H1 (cell line): Measurements from ENCODE around the gene UGT2B7. TPM values are rescaled to one million over a fixed set of nuclear protein-coding genes. Genes with fewer than 3 reads are reported as not detected.

Experiments
- CTCF ChIA-PET: fragments of 300-600 bp; sonication (Branson Sonifier 250); formaldehyde crosslinking; loops from one replicate; lab custom pipeline; 2021; ENCODE audit not compliant: partially characterized antibody; lab: Charles Lee
- POLR2A ChIA-PET: fragments of 300-600 bp; sonication (Branson Sonifier 250); formaldehyde crosslinking; loops from one replicate; lab custom pipeline; 2021; ENCODE audit warnings: inconsistent platforms; ENCODE audit not compliant: partially characterized antibody; lab: Charles Lee
- DNase-seq, 2 experiments: peaks; one replicate each; pipeline versions ENCODE4 v3.0.0 to v3.0.0-alpha.2; 2010 to 2022; ENCODE audit warnings: low spot score in 2 of 2, low read depth in 1 of 2, mixed read lengths in 1 of 2
- FAIRE-seq: peaks from 2 replicates; lab custom pipeline; 2011; peaks lifted over from hg19 to GRCh38; lab: Jason Lieb, UNC
- H2AFZ ChIP-seq: 2 replicates; pipeline ENCODE4 v1.8.1; 2012; ENCODE audit warnings: low read length, inconsistent platforms
- H2AK5ac ChIP-seq: 2 replicates; pipeline ENCODE4 v1.6.1; 2013; ENCODE audit warnings: low read depth, low read length
- H2BK120ac ChIP-seq: replicated peaks from 2 replicates; pipeline ENCODE3; 2013; ENCODE audit warnings: low read depth, low read length, inconsistent platforms
- H2BK12ac ChIP-seq: 2 replicates; pipeline ENCODE4 v1.6.1; 2013; ENCODE audit warnings: low read depth, low read length
- H2BK15ac ChIP-seq: 2 replicates; pipeline ENCODE4 v1.6.1; 2013; ENCODE audit warnings: low read length
- H2BK20ac ChIP-seq: 2 replicates; pipeline ENCODE4 v1.6.1; 2013; ENCODE audit warnings: low read length
- H2BK5ac ChIP-seq: 2 replicates; pipeline ENCODE4 v1.6.1; 2013; ENCODE audit warnings: low read depth, low read length
- H3K14ac ChIP-seq: 2 replicates; pipeline ENCODE4 v1.6.1; 2013; ENCODE audit warnings: inconsistent platforms; ENCODE audit not compliant: insufficient read length
- H3K18ac ChIP-seq: 2 replicates; pipeline ENCODE4 v1.6.1; 2013; ENCODE audit warnings: low read length; ENCODE audit errors: extremely low read depth
- H3K23ac ChIP-seq: 2 replicates; pipeline ENCODE4 v1.6.1; 2013; ENCODE audit warnings: inconsistent platforms; ENCODE audit not compliant: insufficient read length
- H3K23me2 ChIP-seq: 2 replicates; pipeline ENCODE4 v1.6.1; 2013; ENCODE audit warnings: low read depth, low read length
- H3K27ac ChIP-seq: 2 replicates; pipeline ENCODE4 v1.6.1; 2011; ENCODE audit warnings: low read depth, low read length, inconsistent platforms
- H3K27me3 ChIP-seq, 4 experiments: replicated peaks in 1 of 4; 1 replicate in 1 of 4; 2 replicates in 3 of 4; pipeline versions ENCODE4 v1.6.1 to v1.8.1; 2011 to 2013; ENCODE audit warnings: low read length in 3 of 4, mild to moderate bottlenecking in 3 of 4, inconsistent platforms in 2 of 4, mixed read lengths in 2 of 4, moderate library complexity in 1 of 4; ENCODE audit not compliant: control insufficient read depth in 3 of 4, insufficient read depth in 3 of 4; ENCODE audit errors: extremely low read depth in 1 of 4
- H3K36me3 ChIP-seq, 4 experiments: 2 replicates each; pipeline versions ENCODE4 v1.6.1 to v1.8.1; 2011 to 2013; ENCODE audit warnings: mild to moderate bottlenecking in 4 of 4, low read length in 3 of 4, moderate library complexity in 2 of 4, control low read depth in 1 of 4, inconsistent platforms in 1 of 4; ENCODE audit not compliant: insufficient read depth in 4 of 4, control insufficient read depth in 2 of 4
- H3K4ac ChIP-seq: replicated peaks from 2 replicates; pipeline ENCODE3; 2013; ENCODE audit warnings: low read length, low read depth, mixed read lengths, inconsistent platforms; ENCODE audit not compliant: insufficient read length
- H3K4me1 ChIP-seq, 4 experiments: replicated peaks in 1 of 4; 1 replicate in 1 of 4; 2 replicates in 3 of 4; pipeline versions ENCODE4 v1.6.1 to v1.8.1; 2011 to 2013; ENCODE audit warnings: low read length in 3 of 4, inconsistent platforms in 2 of 4, mixed read lengths in 1 of 4; ENCODE audit not compliant: insufficient read depth in 4 of 4, control insufficient read depth in 3 of 4
- H3K4me2 ChIP-seq, 2 experiments: 2 replicates each; pipeline versions ENCODE4 v1.6.1 to v1.8.1; 2011 to 2013; ENCODE audit warnings: low read depth in 2 of 2, low read length in 2 of 2, control low read depth in 1 of 2, inconsistent platforms in 1 of 2, mild to moderate bottlenecking in 1 of 2; ENCODE audit not compliant: insufficient read depth in 1 of 2
- H3K4me3 ChIP-seq, 4 experiments: fragments of 200-600, 300-600 bp in 1 of 4; sonication (generic), shearing (Covaris generic), sonication (Bioruptor Twin) in 1 of 4; 2 replicates each; pipeline versions ENCODE4 v1.5.1 to v1.8.1; 2011 to 2016; ENCODE audit warnings: low read length in 4 of 4, low read depth in 3 of 4, control low read depth in 2 of 4, inconsistent platforms in 2 of 4, mild to moderate bottlenecking in 2 of 4, mixed read lengths in 1 of 4, moderate library complexity in 1 of 4; ENCODE audit not compliant: insufficient read depth in 2 of 4; ENCODE audit errors: extremely low read depth in 1 of 4
- H3K56ac ChIP-seq: replicated peaks from 2 replicates; pipeline ENCODE3; 2013; ENCODE audit warnings: low read depth, mild to moderate bottlenecking, mixed read lengths, low read length, inconsistent platforms; ENCODE audit not compliant: insufficient read length
- H3K79me1 ChIP-seq: 2 replicates; pipeline ENCODE4 v1.6.1; 2013; ENCODE audit warnings: low read depth, low read length, control low read depth
- H3K79me2 ChIP-seq, 2 experiments: 2 replicates each; pipeline versions ENCODE4 v1.6.1 to v1.8.1; 2012 to 2013; ENCODE audit warnings: low read length in 2 of 2, mild to moderate bottlenecking in 2 of 2, inconsistent platforms in 1 of 2; ENCODE audit not compliant: insufficient read depth in 2 of 2, control insufficient read depth in 1 of 2
- H3K9ac ChIP-seq, 4 experiments: replicated peaks in 1 of 4; 1 replicate in 1 of 4; 2 replicates in 3 of 4; pipeline versions ENCODE4 v1.6.1 to v1.8.1; 2011 to 2013; ENCODE audit warnings: low read depth in 3 of 4, low read length in 3 of 4, control low read depth in 2 of 4, mild to moderate bottlenecking in 2 of 4, moderate library complexity in 2 of 4, inconsistent platforms in 1 of 4; ENCODE audit errors: extremely low read depth in 1 of 4
- H3K9me3 ChIP-seq, 2 experiments: 2 replicates each; pipeline versions ENCODE4 v1.6.1 to v1.8.1; 2012 to 2013; ENCODE audit warnings: mild to moderate bottlenecking in 2 of 2, moderate library complexity in 2 of 2, control low read depth in 1 of 2, inconsistent platforms in 1 of 2, low read depth in 1 of 2, low read length in 1 of 2, mixed read lengths in 1 of 2; ENCODE audit not compliant: insufficient read depth in 2 of 2
- H4K20me1 ChIP-seq, 2 experiments: replicated peaks in 1 of 2; 2 replicates each; pipeline versions ENCODE3 to v1.8.1; 2011 to 2013; ENCODE audit warnings: inconsistent platforms in 2 of 2, low read length in 2 of 2, mild to moderate bottlenecking in 1 of 2; ENCODE audit not compliant: insufficient read depth in 2 of 2, control insufficient read depth in 1 of 2
- H4K5ac ChIP-seq: 2 replicates; pipeline ENCODE4 v1.6.1; 2013; ENCODE audit warnings: low read length, low read depth, mixed read lengths, inconsistent platforms; ENCODE audit not compliant: insufficient read length
- H4K8ac ChIP-seq: 2 replicates; pipeline ENCODE4 v1.8.0; 2013; ENCODE audit warnings: mild to moderate bottlenecking, moderate library complexity, low read length, inconsistent platforms; ENCODE audit not compliant: insufficient read depth; ENCODE audit errors: extremely low read depth
- H4K91ac ChIP-seq: replicated peaks from 2 replicates; pipeline ENCODE3; 2013; ENCODE audit warnings: low read length, mixed read lengths, inconsistent platforms; ENCODE audit not compliant: insufficient read length
- FOSL1 ChIP-seq: IDR thresholded peaks from 2 replicates; pipeline ENCODE4 v1.6.1; 2011; ENCODE audit warnings: mild to moderate bottlenecking, low read depth, low read length, moderate library complexity; ENCODE audit not compliant: insufficient read depth
- GABPA ChIP-seq: IDR thresholded peaks from 2 replicates; pipeline ENCODE4 v1.6.1; 2011; ENCODE audit warnings: mild to moderate bottlenecking, low read length, moderate library complexity, borderline replicate concordance; ENCODE audit not compliant: insufficient read depth
- GTF2F1 ChIP-seq: IDR thresholded peaks from 2 replicates; pipeline ENCODE4 v1.6.1; 2012; ENCODE audit warnings: low read depth, low read length, improper control_type of control experiment, borderline replicate concordance
- JUND ChIP-seq: IDR thresholded peaks from 2 replicates; pipeline ENCODE4 v1.6.1; 2011; ENCODE audit warnings: mild to moderate bottlenecking, improper control_type of control experiment, low read length
- POLR2AphosphoS5 ChIP-seq: IDR thresholded peaks from 2 replicates; pipeline ENCODE4 v1.6.1; 2011; ENCODE audit warnings: low read depth, low read length
- RXRA ChIP-seq: IDR thresholded peaks from 2 replicates; pipeline ENCODE4 v1.6.1; 2011; ENCODE audit warnings: low read depth, mild to moderate bottlenecking, low read length, moderate library complexity; ENCODE audit not compliant: insufficient read depth
- SUZ12 ChIP-seq: fragments of 200-600 bp; sonication (generic); IDR thresholded peaks from 2 replicates; pipeline ENCODE4 v1.6.1; 2012; ENCODE audit warnings: mild to moderate bottlenecking, inconsistent platforms, low read length, moderate library complexity, mixed read lengths
- WGBS, 2 experiments: shearing (Covaris generic) in 1 of 2; methylation state at CpG; one replicate each; pipeline versions ENCODE4 v1.1.6 to v1.1.7; 2013 to 2015; ENCODE audit warnings: low lambda C conversion rate in 2 of 2, mixed read lengths in 2 of 2, inconsistent platforms in 1 of 2, low coverage in 1 of 2, missing lambda C conversion rate in 1 of 2; ENCODE audit not compliant: insufficient replicate concordance in 2 of 2, insufficient coverage in 1 of 2, insufficient read length in 1 of 2; ENCODE audit errors: extremely low coverage in 1 of 2, missing lambda C conversion rate in 1 of 2; 5-methylcytosine and 5-hydroxymethylcytosine counted together
- polyA plus RNA-seq, 7 experiments: library from polyadenylated mRNA; depleted of rRNA in 3 of 7; stranded (reverse) in 5 of 7; unstranded in 2 of 7; fragments of >200 nt in 5 of 7; fragments of 200-250 nt in 2 of 7; gene quantifications; 1 replicate in 5 of 7; 2 replicates in 1 of 7; 4 replicates in 1 of 7; pipeline versions ENCODE4 v1.2.1 to v1.2.3, GENCODE V29; 2011 to 2013; ENCODE audit warnings: missing spikeins in 2 of 7, mixed read lengths in 2 of 7
- total RNA-seq: library from RNA; stranded (reverse); fragmentation: NEBNext Ultra II Directional; extraction: Animal tissue kit (Norgen Biotek cat#: 25700); gene quantifications from 2 replicates; pipeline ENCODE4 v1.2.1, GENCODE V29; 2021
- TF ChIP-seq, protein P1 (sequence below): IDR thresholded peaks from 2 replicates; pipeline ENCODE4 v1.6.1; 2011; ENCODE audit warnings: low read length, improper control_type of control experiment

The UGT2B7 gene
- total and polyA plus RNA-seq, 2 of the 8 experiments (the other 6 are each of a cell fraction or from before 2014, with no cell fraction given), result not detected

DNA sequence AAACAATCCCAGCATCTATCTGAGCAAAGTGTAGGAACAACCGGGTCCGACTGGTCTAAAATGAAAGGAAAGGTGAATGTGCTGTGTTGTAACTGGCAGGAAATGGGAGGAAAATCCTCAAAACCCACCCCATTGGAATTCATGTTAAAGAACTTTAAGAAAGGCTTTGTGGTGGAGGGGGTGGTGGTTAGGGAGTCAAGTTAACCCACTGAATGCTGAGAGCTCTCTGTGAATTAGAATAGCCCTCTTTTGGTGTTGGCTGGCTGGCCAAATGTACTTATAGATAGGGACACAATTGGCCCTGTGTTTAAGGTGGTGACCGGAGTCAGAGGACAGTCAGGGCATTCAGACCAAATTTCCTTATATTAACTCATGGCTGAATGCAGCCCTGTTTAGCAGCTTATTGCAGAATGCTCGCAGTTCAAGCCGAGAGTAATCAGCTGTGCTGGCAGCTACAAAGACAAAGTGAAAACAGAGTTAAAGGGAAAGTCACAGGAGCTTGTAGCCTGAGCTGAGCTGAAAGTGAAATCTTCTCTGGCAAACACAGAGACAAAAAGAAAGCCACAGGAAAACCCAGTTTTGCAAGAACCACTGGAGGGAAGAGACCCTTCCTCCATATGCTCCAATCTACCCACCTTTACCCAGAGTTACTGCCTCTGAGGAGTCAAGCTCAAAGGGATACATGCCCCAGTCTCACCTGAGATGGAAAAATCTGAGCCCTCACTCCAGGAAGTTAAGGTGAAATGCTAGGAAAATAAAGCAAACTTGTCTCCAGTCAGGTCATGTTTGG lies 38.5 kb upstream of the UGT2B7 start:
- Histone ChIP-seq H3K56ac (no peak overlapping the region), H4K91ac (no peak overlapping the region), H3K27ac (peak overlapping the region; percentile 49; the same call in 1 of the 2 replicates), H3K23me2 (no peaks in the 10 kb centered on the region), H3K79me2 (no peaks in the 10 kb centered on the region), H2BK20ac (peak overlapping the region; percentile 49; the same call in 1 of the 2 replicates), H3K23ac (no peak overlapping the region), H3K4me1 (peaks cover 13 to 22% (median 14%) of the 10 kb centered on the region in 4 experiments; a peak in 6 of 7 replicates), H4K8ac (no peak overlapping the region), H4K20me1 (no peaks in the 10 kb centered on the region), H2BK5ac (peak overlapping the region; percentile 12; the same call in 1 of the 2 replicates), H3K4me2 (peak overlapping the region; percentile 59 to 67), H2BK15ac (no peak overlapping the region), H3K9ac (no peak overlapping the region; a peak in 1 of 7 replicates), H3K18ac (no peak overlapping the region), H2AFZ (peak overlapping the region; percentile 82), H3K27me3 (no peaks in the 10 kb centered on the region), H2BK120ac (no peak overlapping the region), H3K4ac (no peak overlapping the region), H3K14ac (no peak overlapping the region), H3K4me3 (peak overlapping the region in 2 of 4 experiments; percentile 1 to 27; a peak in 4 of 8 replicates), H2AK5ac (no peak overlapping the region), H3K36me3 (no peaks in the 10 kb centered on the region), H2BK12ac (no peak overlapping the region), H3K79me1 (no peaks in the 10 kb centered on the region), H4K5ac (no peak overlapping the region), H3K9me3 (no peaks in the 10 kb centered on the region)
- 46% methylated on average over 5 of the region's 5 CpGs; no CpG with 5 or more reads in 1 of the 2 experiments for WGBS, 2 experiments
- CTCF ChIA-PET, result interaction anchor here (0.6 to 1.2 kb wide), 5 partner anchors 11 to 260 kb away, joined by 3 to 4 read pairs (median 3); no protein-coding TSS in a partner anchor
- DNase-seq (no peak), FAIRE-seq (peak; percentile 79)
- POLR2A ChIA-PET, result interaction anchor here (2.0 kb wide), 1 partner anchor 152 kb away, joined by 9 read pairs; no protein-coding TSS in a partner anchor
- TF ChIP-seq SUZ12 (no peak), GTF2F1 (no peak), POLR2AphosphoS5 (peak; percentile 57), FOSL1 (no peak), JUND (no peak), RXRA (no peak), GABPA (no peak)
- TF ChIP-seq, protein P1, sequence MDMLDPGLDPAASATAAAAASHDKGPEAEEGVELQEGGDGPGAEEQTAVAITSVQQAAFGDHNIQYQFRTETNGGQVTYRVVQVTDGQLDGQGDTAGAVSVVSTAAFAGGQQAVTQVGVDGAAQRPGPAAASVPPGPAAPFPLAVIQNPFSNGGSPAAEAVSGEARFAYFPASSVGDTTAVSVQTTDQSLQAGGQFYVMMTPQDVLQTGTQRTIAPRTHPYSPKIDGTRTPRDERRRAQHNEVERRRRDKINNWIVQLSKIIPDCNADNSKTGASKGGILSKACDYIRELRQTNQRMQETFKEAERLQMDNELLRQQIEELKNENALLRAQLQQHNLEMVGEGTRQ, result no peak
